ENCODE results near the gene SHISA7. TPM values are rescaled to one million over a fixed set of nuclear protein-coding genes. Genes with fewer than 3 reads are reported as not detected.

The SHISA7 gene
- total RNA-seq, 1 donor from 2014 or later, result not detected

GRCh38 chr19:55482156-55482961 lies 39.3 kb upstream of the SHISA7 start:
- intact Hi-C loops (cut with micrococcal nuclease), result no loop called here

- intact Hi-C loops (cut with micrococcal nuclease), result no loop called here
These were observed 38.7 kb upstream of the SHISA7 start for GRCh38 chr19:55481794-55482155.

- intact Hi-C loops (cut with micrococcal nuclease), result no loop called here
These were observed 38.2 kb upstream of the SHISA7 start for GRCh38 chr19:55481148-55481793.

- intact Hi-C loops (cut with micrococcal nuclease), result loop anchor here (10.0 kb wide), 1 partner anchor 1345 kb away; the partner anchor contains the start of gene CNOT3
These were observed 36.5 kb upstream of the SHISA7 start for GRCh38 chr19:55479451-55480230.

GRCh38 chr19:55479045-55479444 lies 35.9 kb upstream of the SHISA7 start:
- intact Hi-C loops (cut with micrococcal nuclease), result loop anchor here (10.0 kb wide), 1 partner anchor 1344 kb away; the partner anchor contains the start of gene CNOT3

- intact Hi-C loops (cut with micrococcal nuclease), result loop anchor here (10.0 kb wide), 1 partner anchor 1344 kb away; the partner anchor contains the start of gene CNOT3
These were observed 35.3 kb upstream of the SHISA7 start for GRCh38 chr19:55478364-55478763.

- intact Hi-C loops (cut with micrococcal nuclease), result loop anchor here (2.0 to 10.0 kb wide), 3 partner anchors 219 to 1343 kb away; partner anchors contain the start of genes CNOT3 and PPP6R1
These were observed 34.8 kb upstream of the SHISA7 start for GRCh38 chr19:55477905-55478304.

GRCh38 chr19:55476100-55476775 lies 33.1 kb upstream of the SHISA7 start, which contains the start of gene ZNF628:
Gene ZNF628, plus strand, starts transcription at chr19:55476617. Its CDS starts 3,294 bp downstream, at chr19:55479911.
- intact Hi-C loops (cut with micrococcal nuclease), result loop anchor here (1.0 to 10.0 kb wide), 9 partner anchors 15 to 1341 kb away; partner anchors contain the start of genes CNOT3, FIZ1, ISOC2 and PPP6R1

- intact Hi-C loops (cut with micrococcal nuclease), result loop anchor here (10.0 kb wide), 1 partner anchor 1340 kb away; the partner anchor contains the start of gene CNOT3
These were observed 31.5 kb upstream of the SHISA7 start for GRCh38 chr19:55474269-55475265.

GRCh38 chr19:55473225-55474012 lies 30.3 kb upstream of the SHISA7 start:
- intact Hi-C loops (cut with micrococcal nuclease), result loop anchor here (10.0 kb wide), 1 partner anchor 1339 kb away; the partner anchor contains the start of gene CNOT3

GRCh38 chr19:55472463-55472862 lies 29.4 kb upstream of the SHISA7 start:
- intact Hi-C loops (cut with micrococcal nuclease), result loop anchor here (10.0 kb wide), 1 partner anchor 1338 kb away; the partner anchor contains the start of gene CNOT3

- intact Hi-C loops (cut with micrococcal nuclease), result loop anchor here (10.0 kb wide), 1 partner anchor 1336 kb away; the partner anchor contains the start of gene CNOT3
These were observed 28.2 kb upstream of the SHISA7 start for GRCh38 chr19:55471266-55471665.

- intact Hi-C loops (cut with micrococcal nuclease), result loop anchor here (1.0 kb wide), 1 partner anchor 36 kb away; no protein-coding TSS in a partner anchor
These were observed 24.9 kb upstream of the SHISA7 start for GRCh38 chr19:55468054-55468393.

- intact Hi-C loops (cut with micrococcal nuclease), result loop anchor here (1.0 kb wide), 1 partner anchor 37 kb away; no protein-coding TSS in a partner anchor
These were observed 24.3 kb upstream of the SHISA7 start for GRCh38 chr19:55467236-55468053.

- intact Hi-C loops (cut with micrococcal nuclease), result no loop called here
These were observed 23.1 kb upstream of the SHISA7 start for GRCh38 chr19:55466241-55466614.

- intact Hi-C loops (cut with micrococcal nuclease), result no loop called here
These were observed 22.6 kb upstream of the SHISA7 start for GRCh38 chr19:55465460-55466240.

GRCh38 chr19:55464662-55465054 lies 21.6 kb upstream of the SHISA7 start, which contains the start of gene C19orf85:
Gene C19orf85, minus strand, starts transcription at chr19:55464751. Its CDS starts 197 bp downstream, at chr19:55464554.
- intact Hi-C loops (cut with micrococcal nuclease), result loop anchor here (5.0 kb wide), 1 partner anchor 77 kb away; the partner anchor contains the start of gene RPL28
